ENCODE results near the gene MTHFD2L.

Gene MTHFD2L

DNA sequence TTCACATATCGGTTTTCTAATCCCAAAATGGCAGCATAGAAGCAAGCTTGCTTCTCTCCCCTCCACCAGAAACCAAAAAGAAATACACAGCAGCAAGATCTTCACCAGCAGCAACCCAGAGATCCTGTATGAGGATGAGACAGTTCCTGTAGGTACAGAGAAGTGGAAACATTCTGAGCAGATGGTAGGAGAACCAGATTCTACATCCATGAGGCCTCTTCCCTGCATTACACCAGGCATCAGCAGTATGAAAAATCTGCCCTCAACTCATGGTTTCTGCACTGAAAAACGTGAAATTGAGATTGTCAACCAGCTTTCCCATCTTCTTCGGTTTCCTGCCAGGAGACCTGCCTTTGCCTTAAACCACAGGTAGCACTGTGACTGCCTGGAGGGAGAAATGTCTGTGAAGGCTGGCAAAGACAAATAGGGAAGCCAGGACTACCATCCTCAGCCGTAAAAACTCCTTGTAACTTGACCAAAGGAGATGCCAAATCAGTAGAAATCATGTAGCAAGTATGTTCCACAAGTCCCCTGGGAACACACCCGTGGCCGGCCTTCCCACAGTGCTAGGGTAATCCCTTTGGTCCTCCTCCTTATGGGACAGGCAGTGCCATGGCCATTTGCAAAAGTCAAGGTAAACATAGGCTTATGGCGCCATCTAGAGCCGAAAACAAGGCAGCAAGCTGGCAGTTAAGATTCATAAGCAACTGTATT lies 24.0 kb upstream of the MTHFD2L start:
- DNase-seq, result peak; percentile 45

DNA sequence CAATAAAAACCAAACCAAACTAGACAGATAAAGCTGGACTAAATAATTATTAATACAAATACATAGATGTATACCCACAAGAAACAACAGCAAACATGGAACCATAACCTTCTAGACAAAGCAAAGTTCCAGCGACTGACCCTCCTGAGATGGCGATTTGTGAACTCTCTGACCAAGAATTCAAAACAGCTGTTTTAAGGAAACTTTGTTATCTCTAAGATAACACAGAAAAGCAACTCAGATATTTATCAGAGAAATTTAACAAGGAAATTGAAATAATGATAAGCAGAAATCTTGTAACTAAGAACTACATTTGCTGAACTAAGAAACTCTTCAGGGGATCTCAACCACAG lies 23.4 kb upstream of the MTHFD2L start:
- no peak for DNase-seq

DNA sequence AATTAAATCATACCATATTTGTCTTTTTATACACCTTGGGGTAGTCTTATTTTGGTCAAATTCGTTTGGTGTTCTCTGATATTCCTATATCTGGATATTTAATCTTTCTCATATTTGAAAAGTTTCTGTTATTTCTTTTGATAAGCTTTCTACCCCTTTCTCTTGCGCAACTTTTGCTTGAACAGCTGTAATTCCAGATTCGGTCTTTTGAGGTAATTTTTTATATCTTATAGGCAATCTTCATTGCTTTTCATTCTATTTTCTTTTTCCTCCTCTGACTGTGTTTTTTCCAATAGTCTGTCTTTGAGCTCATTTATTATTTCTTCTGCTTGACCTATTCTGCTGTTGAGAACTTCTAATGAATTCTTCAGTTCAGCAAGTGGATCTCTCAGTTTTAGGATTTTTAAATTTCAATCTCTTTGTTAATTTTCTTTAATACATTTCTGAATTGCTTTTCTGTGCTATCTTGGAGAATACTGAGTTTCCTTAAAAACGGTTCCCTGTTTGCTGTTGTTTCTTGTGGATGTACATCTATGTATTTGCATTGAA lies 11.3 kb upstream of the MTHFD2L start:
- DNase-seq, result no peak

DNA sequence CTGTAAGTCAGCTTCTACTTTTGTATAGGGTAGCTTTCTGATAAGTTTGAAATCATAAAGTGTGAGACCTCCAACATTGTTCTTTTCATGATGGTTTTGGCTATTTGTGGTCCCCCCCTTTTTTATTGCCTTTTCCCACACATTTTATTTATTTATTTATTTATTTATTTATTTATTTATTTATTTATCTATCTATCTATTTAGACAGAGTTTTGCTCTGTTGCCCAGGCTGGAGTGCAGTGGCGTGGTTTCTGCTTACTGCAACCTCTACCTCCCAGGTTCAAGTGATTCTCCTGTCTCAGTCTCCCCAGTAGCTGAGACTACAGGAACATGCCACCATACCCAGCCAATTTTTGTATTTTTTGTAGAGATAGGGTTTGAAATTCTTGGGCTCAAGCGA lies 9.7 kb upstream of the MTHFD2L start:
- DNase-seq, result no peak

DNA sequence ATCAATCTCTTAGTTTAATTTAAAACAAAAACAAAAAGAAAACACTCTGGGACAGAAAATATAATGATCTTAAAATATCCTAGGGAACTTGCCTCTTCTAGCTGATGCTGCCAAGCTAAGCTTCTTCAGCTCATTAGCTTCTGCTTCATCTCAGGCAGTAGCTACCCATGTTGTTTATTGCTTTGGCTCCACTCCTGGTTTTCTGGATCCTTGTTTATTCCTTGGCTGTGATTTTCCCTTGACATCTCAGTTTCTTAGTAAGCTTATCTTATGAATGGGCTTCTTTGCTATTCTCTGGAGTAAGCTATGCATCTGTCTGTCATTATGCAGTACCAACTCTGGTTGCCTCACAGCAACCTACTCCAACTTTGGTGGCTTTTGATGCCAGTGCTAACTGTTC lies 5.1 kb upstream of the MTHFD2L start:
- DNase-seq, result no peak

DNA sequence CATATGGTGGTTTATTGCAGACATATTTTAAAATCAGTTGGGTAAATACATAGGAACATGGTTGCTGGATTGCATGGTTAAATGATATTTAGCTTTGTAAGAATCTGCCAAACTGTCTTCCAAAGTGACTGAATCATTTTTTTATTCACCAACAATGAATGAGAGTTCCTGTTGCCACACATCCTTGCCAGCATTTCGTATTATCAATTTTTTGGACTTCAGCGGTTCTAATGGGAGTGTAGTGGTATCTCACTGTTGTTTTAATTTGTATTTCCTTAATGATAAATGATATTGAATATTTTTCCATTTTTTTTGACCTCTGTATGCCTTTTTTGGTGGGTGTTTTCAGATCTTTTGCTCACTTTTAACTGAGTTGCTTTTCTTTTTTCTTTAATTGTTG lies 1.4 kb upstream of the MTHFD2L start:
- DNase-seq, result no peak

DNA sequence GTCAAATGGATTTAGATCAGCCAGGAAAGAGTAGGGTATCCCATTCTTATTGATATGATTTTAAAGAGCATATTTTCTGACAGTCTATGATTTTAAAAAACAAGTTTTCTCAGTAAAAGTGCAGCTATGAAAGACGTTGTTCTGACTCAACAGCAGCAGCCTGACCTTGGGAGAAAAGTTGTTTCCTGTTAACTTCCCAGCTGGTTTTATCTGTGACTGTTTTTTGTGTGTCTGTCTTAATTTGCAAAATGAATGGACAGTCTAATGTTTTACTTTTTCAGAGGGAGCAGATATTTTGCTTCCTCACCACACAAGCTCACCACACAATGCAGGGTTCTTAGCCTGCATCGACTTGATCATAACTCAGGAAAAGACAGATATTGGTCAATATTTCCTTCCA lies 764 bp upstream of the MTHFD2L start:
- no peak for DNase-seq

DNA sequence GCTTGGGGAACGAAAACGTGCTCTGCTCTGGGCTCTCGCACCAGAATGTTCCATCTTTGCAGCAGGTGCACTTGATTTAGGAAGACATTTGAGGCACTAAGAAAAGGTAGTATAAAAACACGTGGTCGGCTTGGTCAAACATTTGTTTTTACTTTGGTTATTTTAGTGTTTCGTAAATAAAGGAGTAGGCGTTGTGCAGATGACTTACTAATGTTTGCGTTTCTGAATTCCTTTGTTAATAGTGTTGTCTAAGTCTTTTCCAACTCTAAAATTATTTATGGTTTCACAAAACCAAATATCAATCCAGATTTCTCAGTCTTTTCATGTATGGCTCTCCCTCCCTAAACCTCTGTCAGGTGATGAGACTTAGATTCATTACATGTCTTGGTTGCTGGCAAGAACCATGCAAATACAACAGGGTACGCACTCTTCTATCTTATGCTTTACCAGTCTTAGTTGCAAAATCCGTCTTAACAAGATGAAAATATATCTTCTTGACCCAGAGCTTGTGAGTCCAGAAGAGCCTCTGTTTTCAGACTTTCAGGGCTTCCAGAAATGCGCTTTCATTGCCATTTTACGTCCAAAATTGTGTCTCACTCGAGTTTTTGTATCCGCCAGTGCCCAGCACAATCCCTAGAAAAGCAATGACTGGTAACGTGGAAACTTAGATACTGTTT lies 686 bp downstream of the MTHFD2L start:
- no peak for DNase-seq

DNA sequence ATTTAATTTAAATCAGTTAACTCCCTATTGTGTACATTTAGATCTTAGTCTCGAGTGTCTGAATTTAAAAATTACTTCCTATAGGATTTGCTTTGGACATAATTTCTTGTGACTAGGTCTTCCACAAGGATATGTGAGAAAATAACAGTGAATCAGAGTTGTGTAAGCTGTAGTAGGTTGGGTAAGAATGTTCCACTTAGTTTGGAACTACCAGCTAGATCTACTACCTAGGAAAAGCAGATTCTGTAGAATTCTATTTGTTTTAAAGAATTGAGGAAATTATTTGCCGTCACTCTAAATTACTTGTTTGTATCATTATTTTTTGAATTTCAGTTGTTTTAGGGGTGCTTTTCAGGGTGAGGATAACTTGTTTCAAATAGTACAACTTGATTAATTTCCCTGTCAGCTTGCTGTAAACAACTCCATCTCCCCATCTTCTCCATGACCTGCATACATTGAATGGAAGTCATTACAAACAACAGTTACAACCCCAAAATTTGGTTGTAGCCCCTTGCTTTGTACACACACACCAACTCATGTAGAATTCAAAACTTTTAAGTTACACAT lies 1.3 kb downstream of the MTHFD2L start:
- no peak for DNase-seq

DNA sequence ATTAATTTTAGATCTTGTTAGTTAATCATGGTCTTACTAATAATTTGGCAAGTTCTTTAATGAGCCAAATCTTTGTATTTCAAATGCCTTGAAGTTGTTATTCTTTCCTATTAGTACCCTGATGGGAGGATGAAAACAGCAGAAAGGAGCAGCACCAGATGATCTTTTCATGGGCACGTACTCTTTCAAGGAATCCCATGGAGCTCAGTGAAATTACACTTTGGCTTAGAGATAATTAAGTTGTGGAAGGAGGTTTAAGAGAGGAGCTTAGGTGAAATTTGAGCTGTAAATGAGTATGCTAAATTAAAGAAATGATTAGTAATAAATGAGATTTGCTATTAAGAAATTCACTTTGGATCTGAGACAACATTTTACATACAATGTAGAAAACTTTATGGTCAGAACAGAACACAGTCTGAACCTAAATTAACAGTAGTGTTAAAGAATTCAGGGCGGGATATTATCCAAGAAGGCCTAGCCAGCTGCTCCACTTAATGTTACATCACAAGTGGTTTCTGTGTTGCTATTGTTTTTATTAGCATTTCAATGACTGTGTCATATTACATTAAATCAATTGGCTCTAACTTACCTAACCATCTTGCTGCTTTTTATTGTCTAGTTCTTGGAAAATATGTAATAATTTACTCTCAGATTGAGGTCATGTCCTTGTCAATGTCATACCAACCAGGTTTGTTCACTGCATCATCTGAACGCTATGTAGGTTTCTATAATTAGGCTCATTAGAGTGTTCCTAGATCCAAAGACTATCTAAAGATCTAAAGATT lies 3.9 kb downstream of the MTHFD2L start:
- DNase-seq, result no peak

DNA sequence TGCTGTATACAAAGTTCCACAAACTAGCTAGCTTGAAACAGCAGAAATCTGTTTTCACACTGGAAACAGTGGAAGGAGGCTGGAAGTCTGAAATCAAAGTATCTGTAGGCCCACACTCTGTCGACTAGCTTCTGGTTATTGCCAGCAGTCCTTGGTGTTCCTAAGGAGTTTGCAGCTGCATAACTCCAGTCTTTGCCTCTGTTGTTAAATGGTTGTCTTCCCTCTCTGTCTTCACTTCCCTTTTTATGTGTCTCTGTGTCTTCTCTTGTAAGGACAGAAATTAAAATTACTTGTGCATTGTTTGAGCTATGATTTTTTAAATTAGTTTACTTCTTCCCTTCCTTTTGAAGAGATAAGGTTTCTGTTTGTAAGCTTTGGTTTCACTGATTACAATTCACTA lies 8.2 kb downstream of the MTHFD2L start:
- DNase-seq, result no peak

DNA sequence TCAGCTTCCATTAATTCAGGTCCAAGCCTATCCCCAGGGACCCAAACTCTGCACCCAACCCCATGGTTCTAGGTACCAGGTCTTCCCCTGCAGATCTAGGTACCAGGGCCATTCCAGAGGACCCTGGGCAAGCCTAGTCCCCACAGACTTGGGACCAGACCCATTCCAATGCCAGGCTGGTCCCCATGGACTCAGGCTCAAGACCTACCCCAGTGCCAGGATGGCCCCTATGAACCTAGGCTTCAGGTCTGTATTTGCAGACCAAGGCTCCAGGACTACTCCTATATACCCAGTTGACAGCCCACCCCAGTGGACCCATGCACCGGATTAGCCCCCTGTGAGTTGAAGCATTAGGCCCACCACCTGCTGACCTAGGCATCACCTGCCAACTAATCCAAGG lies 8.9 kb downstream of the MTHFD2L start:
- DNase-seq, result no peak

DNA sequence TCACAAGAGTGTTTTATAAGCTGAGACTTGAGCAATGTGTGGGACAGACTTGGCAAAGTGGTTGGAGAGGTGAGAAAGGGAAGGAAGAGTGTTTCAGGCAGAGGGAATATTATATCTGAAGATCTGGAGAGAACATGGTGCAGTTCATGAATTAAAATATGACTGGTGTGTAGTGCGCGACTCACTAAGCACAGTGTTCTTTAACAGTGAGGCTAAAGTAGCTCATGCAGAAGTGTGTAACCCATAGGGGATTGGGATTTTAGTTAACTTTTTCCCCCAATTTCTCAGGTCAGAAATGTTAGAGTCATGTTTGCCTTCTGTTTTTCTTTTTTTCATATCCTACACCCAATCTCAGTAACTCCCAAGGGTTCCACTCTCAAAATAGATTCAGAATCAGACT lies 9.7 kb downstream of the MTHFD2L start:
- DNase-seq, result no peak

DNA sequence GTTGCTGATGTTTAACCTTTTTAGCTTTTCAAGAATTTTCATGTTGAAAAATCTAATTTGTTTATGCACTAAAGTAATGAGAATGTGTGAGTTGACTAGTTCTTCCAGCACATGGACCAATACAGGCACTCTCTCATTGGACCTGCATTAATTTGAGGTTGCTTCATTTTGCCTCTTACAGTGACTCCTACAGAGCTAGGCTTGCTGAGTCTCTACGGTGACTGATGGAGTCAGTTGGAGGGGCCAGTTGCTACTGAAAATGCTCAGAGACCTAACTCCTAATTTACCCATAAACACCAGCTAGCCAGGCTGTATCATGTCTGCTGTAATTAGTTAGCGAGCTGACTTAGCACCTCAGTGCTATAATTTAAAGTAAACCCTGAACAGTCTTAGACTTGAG lies 10.9 kb downstream of the MTHFD2L start:
- no peak for DNase-seq

DNA sequence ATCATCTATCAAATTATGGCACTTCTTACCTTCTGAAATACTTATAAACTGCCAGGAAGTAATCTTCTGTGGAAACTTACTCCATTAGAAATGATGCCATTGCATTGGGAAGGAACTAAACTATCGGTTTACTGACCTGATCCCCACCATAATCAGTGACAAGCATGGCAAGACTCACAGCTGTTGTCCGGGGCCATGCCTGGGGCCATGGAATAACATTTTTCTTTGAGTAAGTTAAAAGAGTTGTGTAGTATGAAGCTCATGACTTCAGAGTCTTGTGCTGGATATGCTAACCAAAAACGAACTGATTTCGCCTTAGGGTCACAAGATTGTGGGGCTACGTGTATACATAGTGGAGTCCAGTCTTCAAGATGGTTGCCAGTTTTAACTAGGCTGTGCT lies 15.4 kb downstream of the MTHFD2L start:
- no peak for DNase-seq

DNA sequence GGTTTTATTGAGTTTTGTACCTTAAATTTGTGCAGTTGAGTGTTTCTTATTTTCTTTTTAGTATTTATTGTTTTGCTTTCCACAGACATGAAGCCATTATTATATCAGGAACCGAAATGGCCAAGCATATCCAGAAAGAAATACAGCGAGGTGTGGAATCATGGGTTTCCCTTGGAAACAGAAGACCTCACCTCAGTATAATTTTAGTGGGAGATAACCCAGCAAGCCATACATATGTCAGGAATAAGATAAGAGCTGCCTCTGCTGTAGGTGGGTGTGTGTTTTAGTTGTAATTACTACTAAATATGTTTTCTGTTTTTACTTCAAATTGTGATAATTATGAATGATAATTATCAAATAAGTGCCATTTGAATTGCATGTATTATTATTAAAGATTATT lies 16.5 kb downstream of the MTHFD2L start:
- DNase-seq, result no peak

DNA sequence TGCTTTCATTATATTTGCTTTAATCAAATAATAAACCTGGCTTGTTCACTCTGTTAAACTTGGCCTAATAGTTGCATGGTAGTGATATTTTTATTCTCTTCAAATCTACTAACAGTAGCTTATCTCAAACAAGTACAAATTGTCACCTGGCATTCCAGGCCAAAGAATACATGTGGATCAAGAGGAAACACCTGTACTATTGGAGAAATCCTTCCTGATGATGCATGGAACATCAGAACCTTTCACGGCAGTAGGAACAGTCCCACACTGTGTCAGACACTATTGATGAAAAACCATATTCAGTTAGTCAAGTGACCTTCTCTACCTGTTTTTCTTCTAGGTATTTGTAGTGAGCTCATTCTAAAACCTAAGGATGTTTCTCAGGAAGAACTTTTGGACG lies 17.0 kb downstream of the MTHFD2L start:
- no peak for DNase-seq

DNA sequence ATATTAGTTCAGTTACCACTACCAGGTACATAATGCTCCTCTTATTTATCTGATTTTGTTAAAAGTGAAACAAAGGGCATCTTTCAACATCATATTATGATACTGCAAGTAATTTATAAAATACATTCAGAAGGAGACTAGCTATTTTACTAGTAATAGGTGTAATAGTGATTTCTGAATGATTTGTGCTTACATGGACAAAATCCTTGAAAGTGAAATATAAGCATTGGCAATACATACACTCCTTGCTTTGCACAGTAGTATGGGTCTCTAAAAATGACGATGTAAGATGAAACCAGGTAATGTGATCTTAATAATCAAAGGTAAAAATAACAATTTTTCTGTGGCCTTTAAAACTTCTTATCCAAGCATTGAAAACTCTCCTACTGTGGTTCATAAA lies 17.5 kb downstream of the MTHFD2L start:
- DNase-seq, result no peak

DNA sequence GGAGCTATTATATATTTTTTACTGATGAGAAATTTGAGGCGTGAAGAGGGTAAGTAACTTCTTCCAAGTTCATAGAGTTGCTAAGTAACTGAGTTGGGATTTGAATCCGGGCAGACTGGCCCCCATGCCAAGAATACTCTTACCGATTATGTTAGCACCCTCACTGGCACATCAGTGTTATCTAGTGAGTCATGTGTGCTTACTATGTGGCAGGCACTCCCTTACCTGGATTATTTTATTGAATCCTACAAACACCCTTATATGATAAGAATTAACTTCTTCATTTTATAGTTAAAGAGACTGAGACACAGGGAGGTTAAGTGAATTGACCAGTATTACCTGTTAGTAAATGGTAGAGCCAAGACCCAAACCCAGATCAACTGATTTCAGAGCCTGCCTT lies 20.9 kb downstream of the MTHFD2L start:
- DNase-seq, result no peak

DNA sequence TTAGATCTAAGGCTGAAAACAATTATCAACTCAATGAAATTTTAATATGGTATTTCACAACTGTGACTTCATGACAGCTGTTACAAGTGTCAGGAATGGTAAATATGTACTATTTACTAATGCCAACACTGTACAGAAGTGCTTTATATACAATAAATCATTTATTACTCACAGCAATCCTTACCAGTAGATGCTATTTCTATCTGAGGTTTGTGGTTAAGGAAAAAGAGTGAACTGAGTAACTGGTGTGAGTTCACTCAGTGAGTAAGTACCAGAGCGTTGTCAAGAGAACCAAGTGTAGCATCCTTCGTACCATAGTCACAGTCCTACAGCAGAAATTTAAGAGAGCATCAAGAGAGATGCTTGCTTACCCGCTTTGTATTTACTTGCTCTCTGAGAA lies 23.3 kb downstream of the MTHFD2L start:
- DNase-seq, result no peak

DNA sequence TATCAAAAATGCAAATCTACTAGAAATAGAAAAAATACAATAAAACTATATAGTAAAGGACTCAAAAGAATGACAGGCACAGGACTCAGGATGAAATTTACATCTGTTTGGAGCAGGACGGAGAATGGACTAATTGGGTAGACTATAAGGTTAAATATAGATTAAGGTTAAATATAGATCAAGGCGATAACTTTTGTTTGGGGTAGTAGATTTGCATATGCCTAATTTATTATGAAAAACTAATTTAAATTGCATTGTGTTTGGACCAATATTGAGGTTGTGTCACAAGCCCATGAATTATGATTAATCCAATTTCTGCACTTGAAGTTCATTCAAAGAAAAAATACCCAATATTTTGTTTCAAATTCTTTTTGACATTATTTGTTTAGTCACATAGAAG lies 31.0 kb downstream of the MTHFD2L start:
- DNase-seq, result no peak

DNA sequence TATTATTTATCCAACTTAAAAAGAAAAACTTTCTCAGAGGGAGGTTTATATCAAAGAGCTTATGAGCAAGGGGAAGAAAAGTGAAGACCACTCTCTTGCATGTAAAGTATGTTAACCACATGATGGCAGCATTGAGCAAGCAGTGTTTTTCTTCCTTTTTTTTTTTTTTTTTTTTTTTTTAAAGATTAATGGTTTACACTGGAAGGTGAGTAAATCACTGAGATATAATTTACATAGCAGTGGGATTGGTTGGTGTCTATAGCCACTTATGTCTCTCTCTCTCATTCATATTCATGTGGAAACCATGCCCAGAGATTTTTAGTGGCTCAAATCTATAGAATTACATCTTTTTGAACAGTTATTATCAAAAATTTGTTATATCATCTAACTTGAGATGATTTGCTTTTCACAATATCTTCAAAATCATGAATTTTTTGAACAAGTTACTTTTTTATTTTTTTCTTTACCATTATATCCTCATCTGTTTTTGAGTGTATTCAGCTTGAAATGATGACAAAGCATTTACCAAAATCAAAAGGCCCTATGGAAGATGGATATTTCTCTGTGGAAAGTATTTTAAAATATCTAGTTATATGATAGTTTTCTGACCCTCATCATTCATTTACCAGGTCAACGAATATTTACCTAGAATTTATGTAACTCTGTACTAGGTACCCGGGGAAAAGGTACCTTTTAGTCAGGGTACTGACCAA lies 31.6 kb downstream of the MTHFD2L start:
- peak; percentile 34 for DNase-seq

DNA sequence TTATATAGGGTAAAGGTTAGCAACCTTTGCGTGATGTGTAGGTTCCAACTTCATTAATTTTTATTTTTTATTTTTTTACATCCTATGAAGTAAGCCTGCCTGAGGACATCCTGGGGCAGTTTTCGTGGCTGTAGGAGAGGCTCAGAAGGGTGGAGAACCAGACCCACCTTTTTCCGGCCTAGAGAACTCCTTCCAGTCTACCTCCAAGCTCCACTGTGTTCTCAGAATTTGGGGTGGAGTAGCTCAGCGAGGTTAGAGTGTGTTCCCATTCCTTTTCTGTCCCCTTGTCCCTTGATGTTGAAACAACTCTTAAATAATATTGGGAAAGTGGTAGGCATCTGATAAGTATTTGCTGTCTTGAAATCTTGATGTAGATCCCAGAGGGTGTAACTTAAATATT lies 32.4 kb downstream of the MTHFD2L start:
- no peak for DNase-seq
